Measurements from ENCODE around the gene ZDHHC14. TPM values are rescaled to one million over a fixed set of nuclear protein-coding genes. Genes with fewer than 3 reads are reported as not detected.

ZDHHC14 gene
- total RNA-seq, 1 donor from 2014 or later, result 14.5 TPM

- Histone ChIP-seq H3K27me3 (no peaks in the 10 kb centered on the region), H3K36me3 (peaks cover 8 to 16% of the 10 kb centered on the region in 2 donors), H3K4me3 (no peak overlapping the region), H3K4me1 (peaks cover 0 to 3% of the 10 kb centered on the region in 2 donors), H3K9me3 (no peaks in the 10 kb centered on the region), H3K27ac (no peak overlapping the region)
- TF ChIP-seq CTCF (IDR thresholded peaks at IDR 0.05), result no peak
- no peak for DNase-seq (ENCODE audit: low spot score in 2 of 2)
- intact Hi-C loops (cut with DNase I), result no loop called here
Measured at GRCh38 chr6:157650801-157651200, 269.8 kb downstream of the ZDHHC14 start.

DNA sequence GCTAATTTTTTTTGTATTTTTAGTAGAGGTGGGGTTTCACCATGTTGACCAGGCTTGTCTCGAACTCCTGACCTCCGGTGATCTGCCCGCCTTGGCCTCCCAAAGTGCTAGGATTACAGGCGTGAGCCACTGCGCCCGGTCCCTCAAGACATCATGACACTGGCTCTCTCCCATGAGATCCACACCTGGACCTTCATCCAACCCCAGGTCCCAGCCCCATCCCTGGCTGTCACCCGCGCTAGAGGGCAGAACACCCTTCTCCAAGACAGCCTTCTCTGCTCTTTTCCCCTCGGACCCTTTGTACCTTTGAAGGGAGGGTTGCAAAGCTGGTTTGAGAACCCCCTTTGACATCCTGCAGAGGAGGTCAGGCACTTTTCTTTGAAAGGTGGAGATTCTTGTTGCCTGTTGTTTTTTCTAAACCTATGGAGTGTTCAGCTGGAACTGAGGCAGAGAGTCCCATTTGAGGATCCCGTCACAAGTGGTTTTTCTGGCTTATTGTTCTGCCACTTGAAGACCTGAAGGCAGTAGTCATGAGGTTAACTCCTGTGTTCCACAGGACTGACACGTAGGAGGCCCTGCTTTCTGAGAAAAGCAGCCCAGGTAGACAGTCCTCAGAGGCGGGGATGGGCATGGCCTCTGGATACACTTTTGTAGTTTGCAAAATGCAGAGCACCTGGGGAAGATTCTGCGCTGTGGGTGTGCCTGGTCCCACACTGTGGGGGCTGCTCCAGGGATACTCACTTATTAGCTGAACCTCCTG lies 270.9 kb downstream of the ZDHHC14 start:
- no peak for DNase-seq (ENCODE audit: low spot score in 2 of 2)

GRCh38 chr6:157652601-157653363 lies 271.8 kb downstream of the ZDHHC14 start:
- no peak for DNase-seq (ENCODE audit: low spot score in 2 of 2)
- intact Hi-C loops (cut with DNase I), result no loop called here
- Histone ChIP-seq H3K27me3 (no peaks in the 10 kb centered on the region), H3K4me3 (no peak overlapping the region), H3K4me1 (peaks cover 0 to 3% of the 10 kb centered on the region in 2 donors), H3K27ac (no peak overlapping the region), H3K36me3 (peaks cover 8 to 14% of the 10 kb centered on the region in 2 donors), H3K9me3 (no peaks in the 10 kb centered on the region)
- TF ChIP-seq CTCF (IDR thresholded peaks at IDR 0.05), result no peak

More for the DNA sequence above, 270.9 kb downstream of the ZDHHC14 start:
- no peaks in the 10 kb centered on the region for H3K27me3 ChIP-seq
- no peaks in the 10 kb centered on the region for H3K9me3 ChIP-seq
- no peak for TF ChIP-seq CTCF (IDR thresholded peaks at IDR 0.05)
- H3K4me3 ChIP-seq, result no peak overlapping the region
- peaks cover 0 to 3% of the 10 kb centered on the region in 2 donors for H3K4me1 ChIP-seq
- intact Hi-C loops (cut with DNase I), result no loop called here
- peaks cover 8 to 20% of the 10 kb centered on the region in 2 donors for H3K36me3 ChIP-seq
- H3K27ac ChIP-seq, result no peak overlapping the region

DNA sequence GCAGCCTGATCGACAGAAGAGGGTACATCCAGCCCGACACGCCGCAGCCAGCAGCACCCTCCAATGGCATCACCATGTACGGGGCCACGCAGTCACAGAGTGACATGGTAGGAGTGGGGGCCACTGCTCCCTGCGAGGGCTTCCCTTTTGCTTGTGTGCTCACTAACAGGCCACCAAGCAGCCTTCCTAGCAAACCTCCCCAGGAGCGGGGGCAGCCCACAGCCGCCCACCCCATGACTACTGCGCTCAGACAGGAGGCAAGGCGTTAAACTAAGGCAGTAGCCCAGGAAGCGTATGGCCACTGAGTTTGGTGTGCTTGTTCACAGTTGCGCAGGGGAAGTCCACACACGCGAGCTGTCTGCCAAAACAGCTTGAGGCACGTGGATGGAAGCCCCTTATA lies 272.5 kb downstream of the ZDHHC14 start:
- Histone ChIP-seq H3K36me3 (peaks cover 8 to 12% of the 10 kb centered on the region in 2 donors), H3K27ac (no peak overlapping the region), H3K27me3 (no peaks in the 10 kb centered on the region), H3K4me1 (peaks cover 0 to 3% of the 10 kb centered on the region in 2 donors), H3K4me3 (no peak overlapping the region), H3K9me3 (no peaks in the 10 kb centered on the region)
- intact Hi-C loops (cut with DNase I), result no loop called here
- TF ChIP-seq CTCF (IDR thresholded peaks at IDR 0.05), result no peak
- no peak for DNase-seq (ENCODE audit: low spot score in 2 of 2)

GRCh38 chr6:157655139-157655538 lies 274.1 kb downstream of the ZDHHC14 start:
- Histone ChIP-seq H3K27me3 (no peaks in the 10 kb centered on the region), H3K27ac (no peak overlapping the region), H3K36me3 (peaks cover 8 to 12% of the 10 kb centered on the region in 2 donors), H3K4me1 (no peaks in the 10 kb centered on the region), H3K9me3 (no peaks in the 10 kb centered on the region), H3K4me3 (no peak overlapping the region)
- TF ChIP-seq CTCF (IDR thresholded peaks at IDR 0.05), result no peak
- intact Hi-C loops (cut with DNase I), result no loop called here
- DNase-seq (ENCODE audit: low spot score in 2 of 2), result no peak

Data from ascending aorta (tissue), 2 donors.